Mesendoderm (in vitro differentiated cells): ENCODE results near the gene POGK.
A peak's percentile ranks its signal among the peaks of the same experiment; 100 is the strongest.

Source experiments
- DNase-seq: peaks from one replicate; pipeline ENCODE4 v3.0.0; 2013
- H2AK5ac ChIP-seq: 2 replicates; pipeline ENCODE4 v1.6.1; 2013; ENCODE audit warnings: low read length, inconsistent platforms
- H2BK120ac ChIP-seq: 2 replicates; pipeline ENCODE4 v1.6.1; 2013; ENCODE audit warnings: low read depth, mild to moderate bottlenecking, low read length, moderate library complexity, mixed read lengths
- H2BK15ac ChIP-seq: replicated peaks from 2 replicates; pipeline ENCODE4 v1.6.1; 2013; ENCODE audit warnings: low read depth, mild to moderate bottlenecking, moderate library complexity
- H2BK5ac ChIP-seq: 2 replicates; pipeline ENCODE4 v1.6.1; 2013; ENCODE audit warnings: low read length, inconsistent platforms
- H3K18ac ChIP-seq: 2 replicates; pipeline ENCODE4 v1.6.1; 2013; ENCODE audit warnings: mild to moderate bottlenecking, low read length, mixed read lengths
- H3K23ac ChIP-seq: one replicate; pipeline ENCODE4 v1.6.1; 2013; ENCODE audit warnings: low read length
- H3K27ac ChIP-seq: 2 replicates; pipeline ENCODE4 v1.5.1; 2013; ENCODE audit warnings: low read depth, mild to moderate bottlenecking, inconsistent platforms, low read length, moderate library complexity
- H3K27me3 ChIP-seq: 2 replicates; pipeline ENCODE4 v1.6.1; 2013; ENCODE audit warnings: low read length, control low read depth, mild to moderate bottlenecking, inconsistent platforms; ENCODE audit not compliant: insufficient read depth, poor library complexity
- H3K36me3 ChIP-seq: 2 replicates; pipeline ENCODE4 v1.6.1; 2013; ENCODE audit warnings: low read length, inconsistent platforms; ENCODE audit not compliant: control insufficient read depth, insufficient read depth
- H3K4ac ChIP-seq: one replicate; pipeline ENCODE4 v1.6.1; 2013; ENCODE audit warnings: low read depth, mild to moderate bottlenecking, low read length, moderate library complexity
- H3K4me1 ChIP-seq: 2 replicates; pipeline ENCODE4 v1.6.1; 2013; ENCODE audit warnings: low read depth, low read length, inconsistent platforms; ENCODE audit not compliant: control insufficient read depth
- H3K4me2 ChIP-seq: 2 replicates; pipeline ENCODE4 v1.6.1; 2013; ENCODE audit warnings: low read length
- H3K4me3 ChIP-seq: 2 replicates; pipeline ENCODE4 v1.5.1; 2013; ENCODE audit warnings: mild to moderate bottlenecking, low read length
- H3K56ac ChIP-seq: one replicate; pipeline ENCODE4 v1.6.1; 2013; ENCODE audit warnings: low read length
- H3K79me1 ChIP-seq: 2 replicates; pipeline ENCODE4 v1.6.1; 2013; ENCODE audit warnings: low read length, inconsistent platforms
- H3K79me2 ChIP-seq: 2 replicates; pipeline ENCODE4 v1.6.1; 2013; ENCODE audit warnings: mild to moderate bottlenecking, low read length; ENCODE audit not compliant: control insufficient read depth, insufficient read depth
- H3K9ac ChIP-seq: 2 replicates; pipeline ENCODE4 v1.6.1; 2013; ENCODE audit warnings: low read length, inconsistent platforms
- H4K5ac ChIP-seq: one replicate; pipeline ENCODE4 v1.6.1; 2013; ENCODE audit warnings: low read length
- H4K8ac ChIP-seq: one replicate; pipeline ENCODE4 v1.6.1; 2013; ENCODE audit warnings: low read depth, mild to moderate bottlenecking, control low read depth, low read length, moderate library complexity
- WGBS: extraction: QIAGEN DNeasy Blood & Tissue Kit; methylation state at CpG from one replicate; pipeline ENCODE4 v1.1.7; 2013; ENCODE audit warnings: low lambda C conversion rate, missing lambda C conversion rate; ENCODE audit not compliant: insufficient coverage; ENCODE audit errors: extremely low coverage; 5-methylcytosine and 5-hydroxymethylcytosine counted together

Gene POGK

GRCh38 chr1:166839600-166840308, 479 bp downstream of the POGK start:
- Histone ChIP-seq H2BK5ac (peak overlapping the region; percentile 28), H2BK15ac (no peak overlapping the region), H3K36me3 (peaks cover 15% of the 10 kb centered on the region), H3K79me2 (peaks cover 34% of the 10 kb centered on the region), H4K5ac (no peak overlapping the region), H3K18ac (peak overlapping the region; percentile 95), H3K27ac (peak overlapping the region; percentile 79), H3K4me1 (peaks cover 10% of the 10 kb centered on the region), H3K4me2 (peak overlapping the region; percentile 49), H3K27me3 (no peaks in the 10 kb centered on the region), H2AK5ac (no peak overlapping the region), H2BK120ac (peak overlapping the region; percentile 70), H3K56ac (peak overlapping the region; percentile 99), H3K4ac (peak overlapping the region; percentile 90), H3K4me3 (peak overlapping the region; percentile 73), H3K79me1 (peaks cover 23% of the 10 kb centered on the region), H4K8ac (no peak overlapping the region), H3K9ac (peak overlapping the region; percentile 86), H3K23ac (no peak overlapping the region)
- DNase-seq: peak; percentile 77
- WGBS: no CpG with 5 or more reads among the region's 82 CpGs

GRCh38 chr1:166840309-166841274, 1.3 kb downstream of the POGK start:
- peaks cover 26% of the 10 kb centered on the region for H3K79me1 ChIP-seq
- no peak overlapping the region for H2BK120ac ChIP-seq
- H3K79me2 ChIP-seq: peaks cover 37% of the 10 kb centered on the region
- H3K23ac ChIP-seq: no peak overlapping the region
- H3K4ac ChIP-seq: peak overlapping the region; percentile 90
- peak overlapping the region; percentile 88 for H3K56ac ChIP-seq
- peak; percentile 83 for DNase-seq
- peak overlapping the region; percentile 95 for H3K18ac ChIP-seq
- H2AK5ac ChIP-seq: no peak overlapping the region
- H3K27me3 ChIP-seq: no peaks in the 10 kb centered on the region
- H3K4me3 ChIP-seq: peak overlapping the region; percentile 73
- peaks cover 17% of the 10 kb centered on the region for H3K36me3 ChIP-seq
- H4K5ac ChIP-seq: no peak overlapping the region
- H4K8ac ChIP-seq: no peak overlapping the region
- peaks cover 10% of the 10 kb centered on the region for H3K4me1 ChIP-seq
- no CpG with 5 or more reads among the region's 16 CpGs for WGBS
- peak overlapping the region; percentile 86 for H3K9ac ChIP-seq
- H2BK5ac ChIP-seq: peak overlapping the region; percentile 57
- no peak overlapping the region for H2BK15ac ChIP-seq
- H3K27ac ChIP-seq: peak overlapping the region; percentile 79
- peak overlapping the region; percentile 49 for H3K4me2 ChIP-seq

GRCh38 chr1:166843322-166843721, 4.0 kb downstream of the POGK start:
- H3K18ac ChIP-seq: no peak overlapping the region
- H2BK15ac ChIP-seq: no peak overlapping the region
- H3K27me3 ChIP-seq: no peaks in the 10 kb centered on the region
- peaks cover 50% of the 10 kb centered on the region for H3K79me2 ChIP-seq
- H3K4me2 ChIP-seq: no peak overlapping the region
- H3K27ac ChIP-seq: no peak overlapping the region
- H3K4ac ChIP-seq: no peak overlapping the region
- WGBS: no CpG with 5 or more reads among the region's 6 CpGs
- no peak overlapping the region for H4K5ac ChIP-seq
- H2BK5ac ChIP-seq: no peak overlapping the region
- H3K4me3 ChIP-seq: no peak overlapping the region
- no peak overlapping the region for H2BK120ac ChIP-seq
- no peak overlapping the region for H3K9ac ChIP-seq
- no peak overlapping the region for H2AK5ac ChIP-seq
- H3K4me1 ChIP-seq: peaks cover 9% of the 10 kb centered on the region
- peaks cover 28% of the 10 kb centered on the region for H3K36me3 ChIP-seq
- H3K23ac ChIP-seq: no peak overlapping the region
- H3K56ac ChIP-seq: no peak overlapping the region
- DNase-seq: no peak
- peaks cover 39% of the 10 kb centered on the region for H3K79me1 ChIP-seq
- no peak overlapping the region for H4K8ac ChIP-seq

GRCh38 chr1:166843769-166844596, 4.7 kb downstream of the POGK start:
- Histone ChIP-seq H3K23ac (no peak overlapping the region), H3K79me2 (peaks cover 52% of the 10 kb centered on the region), H3K4ac (no peak overlapping the region), H2BK15ac (no peak overlapping the region), H3K4me1 (peaks cover 7% of the 10 kb centered on the region), H3K27ac (no peak overlapping the region), H2BK5ac (no peak overlapping the region), H3K9ac (no peak overlapping the region), H3K56ac (no peak overlapping the region), H3K27me3 (no peaks in the 10 kb centered on the region), H4K5ac (no peak overlapping the region), H3K79me1 (peaks cover 39% of the 10 kb centered on the region), H3K18ac (no peak overlapping the region), H4K8ac (no peak overlapping the region), H2BK120ac (no peak overlapping the region), H3K4me2 (no peak overlapping the region), H3K36me3 (peaks cover 30% of the 10 kb centered on the region), H3K4me3 (no peak overlapping the region), H2AK5ac (no peak overlapping the region)
- DNase-seq: no peak
- WGBS: no CpG with 5 or more reads among the region's 7 CpGs

- Histone ChIP-seq H3K27me3 (no peaks in the 10 kb centered on the region), H4K8ac (no peak overlapping the region), H3K4ac (no peak overlapping the region), H4K5ac (no peak overlapping the region), H2AK5ac (no peak overlapping the region), H3K4me1 (peaks cover 7% of the 10 kb centered on the region), H3K79me2 (peaks cover 55% of the 10 kb centered on the region), H3K36me3 (peaks cover 36% of the 10 kb centered on the region), H3K9ac (no peak overlapping the region), H3K56ac (no peak overlapping the region), H3K27ac (no peak overlapping the region), H3K23ac (no peak overlapping the region), H3K4me3 (no peak overlapping the region), H3K79me1 (peaks cover 43% of the 10 kb centered on the region), H3K18ac (no peak overlapping the region), H2BK15ac (no peak overlapping the region), H3K4me2 (no peak overlapping the region), H2BK120ac (no peak overlapping the region), H2BK5ac (no peak overlapping the region)
- no peak for DNase-seq
- no CpG with 5 or more reads among the region's 7 CpGs for WGBS
Measured at GRCh38 chr1:166844791-166845190, 5.5 kb downstream of the POGK start.
